ENCODE measurements around the gene PCCB.
"Not testable (repeated sequence)": the region's sequence is repeated elsewhere in the genome, so short reads cannot be mapped to it uniquely, and the experiment has no call there.

PCCB gene

GRCh38 chr3:136263251-136263650, 13.1 kb downstream of the PCCB start:
- DNase-seq = no peak

GRCh38 chr3:136266468-136267125, 16.5 kb downstream of the PCCB start:
- DNase-seq = not testable (repeated sequence)

GRCh38 chr3:136267235-136267634, 17.1 kb downstream of the PCCB start:
- no peak for DNase-seq

DNA sequence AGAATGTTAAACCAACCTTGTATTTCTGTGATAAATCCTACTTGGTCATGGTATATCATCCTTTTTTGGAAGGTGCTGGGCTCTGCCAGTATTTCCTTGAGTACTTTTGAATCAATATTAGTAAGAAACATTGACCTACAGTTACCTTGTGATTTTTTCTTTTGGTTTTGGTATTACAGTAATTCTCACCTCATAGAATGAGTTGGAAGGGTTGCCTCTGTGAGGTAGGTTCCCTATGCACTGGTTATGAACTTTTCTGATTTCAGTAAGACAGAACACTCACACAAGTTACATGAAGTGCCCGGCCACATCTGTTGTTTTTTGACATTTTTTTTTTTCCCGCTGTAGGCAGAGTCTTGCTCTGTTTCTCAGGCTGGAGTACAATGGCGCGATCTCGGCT, 20.0 kb downstream of the PCCB start:
- no peak for DNase-seq

GRCh38 chr3:136271626-136272025, 21.5 kb downstream of the PCCB start:
- DNase-seq = not testable (repeated sequence)

DNA sequence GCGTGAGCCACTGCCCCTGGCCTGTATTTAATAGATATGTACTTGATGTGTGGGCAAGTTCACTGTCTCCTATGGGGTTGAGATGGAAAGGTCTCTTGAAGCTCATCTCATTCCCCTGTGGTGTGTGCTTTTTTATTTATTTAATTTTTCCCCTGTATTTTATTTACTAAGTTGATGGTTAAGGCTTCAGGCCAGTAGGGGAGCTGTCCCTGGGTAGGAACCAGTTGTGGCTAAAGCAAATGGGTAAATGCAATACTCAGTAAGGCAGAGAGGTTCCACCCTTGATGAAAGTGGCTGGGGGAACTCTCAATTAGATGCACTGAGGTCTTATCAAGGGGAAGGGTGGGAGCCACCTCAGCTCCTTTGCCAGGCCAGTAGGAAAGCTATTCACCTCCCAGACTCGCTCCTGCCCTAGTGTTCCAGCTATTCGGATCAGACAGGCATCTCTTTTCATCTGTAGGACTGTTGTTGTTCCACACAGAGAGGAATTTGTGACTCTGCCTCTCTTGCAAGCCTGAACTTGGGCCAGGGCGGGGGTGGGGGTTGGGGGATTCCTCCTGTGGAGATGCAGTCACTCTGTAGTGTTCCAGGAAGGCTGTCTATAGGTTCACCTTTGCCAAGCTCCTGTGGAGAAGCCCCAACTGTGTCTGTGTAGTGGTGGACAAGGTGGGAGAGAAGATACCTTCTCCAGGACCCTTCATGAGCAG, 26.1 kb downstream of the PCCB start:
- no peak for DNase-seq

- no peak for DNase-seq
Measured at GRCh38 chr3:136277115-136277514, 27.0 kb downstream of the PCCB start.

GRCh38 chr3:136277634-136278033, 27.5 kb downstream of the PCCB start:
- DNase-seq = no peak

DNA sequence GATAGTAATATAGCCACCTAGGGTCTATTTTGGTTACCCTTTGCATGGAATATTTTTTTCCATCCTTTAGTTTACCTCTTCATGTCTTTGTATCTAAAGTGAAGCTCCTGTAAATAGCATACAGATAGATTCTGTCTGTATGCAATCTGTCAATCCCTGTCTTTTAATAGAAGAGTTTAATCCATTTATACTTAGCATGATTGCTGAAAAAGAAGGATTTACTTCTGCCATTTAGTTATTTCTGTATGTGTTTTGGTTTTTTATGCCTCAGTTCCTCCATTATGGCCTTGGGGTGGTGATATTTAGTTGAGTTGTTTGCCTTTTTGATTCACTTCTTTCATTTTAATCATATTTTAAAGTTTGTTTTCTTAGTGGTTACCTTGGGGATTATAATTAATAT, 29.0 kb downstream of the PCCB start:
- no peak for DNase-seq

GRCh38 chr3:136280961-136281360, 30.8 kb downstream of the PCCB start:
- no peak for DNase-seq

GRCh38 chr3:136281966-136282520, 31.9 kb downstream of the PCCB start:
- DNase-seq = no peak

DNA sequence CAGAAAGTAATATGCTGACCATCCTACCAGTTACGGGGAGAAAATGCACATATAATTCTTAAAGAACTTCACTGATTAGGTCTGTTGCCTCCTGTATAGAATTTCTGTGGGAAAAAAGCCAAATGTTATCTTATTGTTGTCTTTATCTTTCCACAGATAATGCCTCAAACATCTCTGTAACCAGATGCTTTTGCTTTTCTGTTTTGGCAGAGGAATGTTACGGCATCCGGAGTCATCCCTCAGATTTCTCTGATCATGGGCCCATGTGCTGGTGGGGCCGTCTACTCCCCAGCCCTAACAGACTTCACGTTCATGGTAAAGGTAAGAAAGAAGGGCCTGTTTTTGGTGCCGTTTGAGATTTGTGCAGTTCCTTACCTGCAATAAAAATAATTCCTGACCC, 33.5 kb downstream of the PCCB start:
- no peak for DNase-seq

DNA sequence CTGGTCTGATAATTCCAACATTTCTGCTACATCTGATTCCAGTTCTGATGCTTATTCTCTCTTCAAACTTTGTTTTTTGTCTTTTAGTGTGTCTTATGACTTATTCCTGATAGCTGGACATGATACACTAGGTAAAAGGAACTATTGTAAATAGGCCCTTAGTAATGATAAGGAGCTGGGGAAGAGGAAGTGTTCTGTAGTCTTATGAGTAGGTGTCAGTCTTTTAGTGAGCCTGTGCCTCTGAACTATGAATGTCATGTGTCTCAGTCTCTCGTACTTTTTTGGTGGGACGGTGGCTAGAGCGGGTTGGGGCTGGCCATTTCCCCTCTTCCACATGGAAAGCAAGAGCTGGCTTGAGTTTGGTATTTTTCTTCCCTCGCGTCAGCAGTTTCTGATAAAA, 41.2 kb downstream of the PCCB start:
- DNase-seq = no peak

GRCh38 chr3:136292500-136292899, 42.4 kb downstream of the PCCB start:
- DNase-seq = no peak

DNA sequence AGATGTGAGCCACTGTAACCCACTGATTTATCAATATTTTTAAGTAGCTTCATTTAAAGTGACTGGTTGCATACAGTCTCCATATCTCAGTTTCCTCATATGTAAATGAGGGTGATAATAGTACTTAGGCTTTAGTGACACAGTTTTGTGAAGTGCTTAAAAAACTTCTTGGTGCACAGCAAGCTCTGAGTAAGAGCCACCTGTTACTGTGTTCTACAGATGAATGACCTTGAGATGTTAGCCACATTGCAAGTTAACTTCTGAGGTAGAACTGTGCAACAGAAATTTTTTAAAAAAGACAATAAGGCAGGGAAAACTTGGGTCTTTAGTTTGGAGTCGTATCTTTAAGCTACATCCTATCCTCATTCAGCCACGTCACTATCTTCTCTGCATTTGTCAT, 43.1 kb downstream of the PCCB start:
- no peak for DNase-seq

- no peak for DNase-seq
Measured at GRCh38 chr3:136294176-136294575, 44.0 kb downstream of the PCCB start.

- no peak for DNase-seq
Measured at GRCh38 chr3:136296960-136297359, 46.8 kb downstream of the PCCB start.

DNA sequence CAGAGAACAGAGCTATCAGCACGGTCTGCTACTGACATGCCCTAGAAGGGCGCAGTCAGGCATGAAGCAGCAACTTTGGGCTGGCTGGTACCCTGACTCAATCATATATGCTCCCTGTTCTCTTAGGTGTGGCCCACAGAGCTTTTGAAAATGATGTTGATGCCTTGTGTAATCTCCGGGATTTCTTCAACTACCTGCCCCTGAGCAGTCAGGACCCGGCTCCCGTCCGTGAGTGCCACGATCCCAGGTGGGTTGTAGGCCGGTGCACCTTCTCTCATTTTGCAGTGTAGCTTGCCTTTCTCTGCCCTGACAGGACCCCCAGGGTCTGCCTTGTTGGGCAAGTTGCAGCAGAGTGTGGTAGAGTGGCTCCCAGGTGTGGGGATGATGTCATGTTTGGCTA, 47.7 kb downstream of the PCCB start:
- DNase-seq = no peak

GRCh38 chr3:136300444-136300843, 50.3 kb downstream of the PCCB start:
- no peak for DNase-seq

DNA sequence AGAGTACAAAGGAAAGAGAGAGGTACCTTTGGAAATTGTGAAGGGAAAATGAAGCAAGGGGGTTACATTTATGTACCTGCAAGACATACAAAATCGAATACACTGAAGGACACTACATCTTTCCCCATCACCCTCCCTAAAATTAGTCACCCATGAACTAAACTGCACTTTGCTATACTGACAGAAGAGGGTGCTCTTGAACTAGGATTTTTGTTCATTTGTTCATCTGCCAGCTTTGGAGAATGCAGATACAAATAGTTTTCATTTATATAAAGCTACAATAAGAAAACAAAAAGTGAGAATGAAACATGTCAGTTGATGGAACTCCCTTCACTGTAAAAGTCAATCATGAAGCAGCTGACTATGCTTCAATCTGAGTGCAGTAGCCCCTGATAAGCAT, 55.7 kb downstream of the PCCB start:
- no peak for DNase-seq

DNA sequence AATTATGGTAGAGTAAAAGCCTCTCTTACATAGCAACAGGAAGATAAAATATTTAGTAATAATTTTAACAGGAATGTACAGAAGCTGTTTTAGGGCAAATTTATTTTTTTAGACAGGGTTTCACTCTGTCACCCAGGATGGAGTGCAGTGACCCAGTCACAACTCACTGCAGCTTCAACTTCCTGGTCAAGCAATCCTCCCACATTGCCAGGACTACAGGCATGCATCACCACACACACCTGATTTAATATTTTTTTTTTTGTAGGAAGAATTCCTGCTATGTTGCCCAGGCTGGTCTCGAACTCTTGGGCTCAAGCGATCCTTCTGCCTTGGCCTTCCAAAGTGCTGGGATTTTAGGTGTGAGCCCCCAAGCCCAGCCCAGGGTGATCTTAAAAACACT, 61.1 kb downstream of the PCCB start:
- DNase-seq = no peak

GRCh38 chr3:136311968-136312367, 61.8 kb downstream of the PCCB start:
- DNase-seq = no peak

GRCh38 chr3:136326316-136326715, 76.2 kb downstream of the PCCB start:
- DNase-seq = no peak

DNA sequence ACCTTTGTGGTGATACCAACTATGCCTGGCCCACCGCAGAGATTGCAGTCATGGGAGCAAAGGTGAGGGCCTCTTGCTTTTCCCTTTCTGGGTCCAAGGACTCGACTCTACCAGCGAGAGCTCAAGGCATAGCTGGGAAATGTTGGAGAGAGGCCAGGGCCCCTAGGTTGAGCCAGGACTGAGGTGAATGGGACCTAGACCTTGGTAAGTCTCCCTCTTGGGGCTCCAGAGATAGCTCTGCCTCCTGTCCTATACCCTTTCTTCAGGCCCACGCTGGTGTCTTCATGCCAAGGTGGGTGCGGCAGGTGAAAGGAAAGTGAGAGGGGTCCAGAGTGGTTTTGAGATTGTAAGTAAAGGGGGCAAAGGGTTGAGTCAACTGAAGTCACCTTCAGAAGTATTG, 77.5 kb downstream of the PCCB start:
- DNase-seq = no peak

- DNase-seq = no peak
Measured at GRCh38 chr3:136329593-136329992, 79.5 kb downstream of the PCCB start.

Data from effector CD4-positive, alpha-beta T cell (primary cell).